H9 (cell line): ENCODE measurements around the gene PGS1. TPM values are rescaled to one million over a fixed set of nuclear protein-coding genes. Genes with fewer than 3 reads are reported as not detected.

Experiments
- DNase-seq: peaks from one replicate; pipeline ENCODE4 v3.0.0-alpha.2; 2017
- H2AFZ ChIP-seq: one replicate; pipeline ENCODE4 v1.6.1; 2013; ENCODE audit warnings: mild to moderate bottlenecking, low read length, control low read depth, moderate library complexity
- H2AK5ac ChIP-seq: 2 replicates; pipeline ENCODE4 v1.6.1; 2013; ENCODE audit warnings: low read length, control low read depth, mixed read lengths; ENCODE audit not compliant: insufficient read length
- H2BK120ac ChIP-seq: one replicate; pipeline ENCODE4 v1.6.1; 2013; ENCODE audit warnings: low read depth, mild to moderate bottlenecking, low read length, control low read depth, inconsistent platforms; ENCODE audit not compliant: poor library complexity, severe bottlenecking
- H2BK12ac ChIP-seq: 2 replicates; pipeline ENCODE4 v1.6.1; 2013; ENCODE audit warnings: low read length, control low read depth, mixed read lengths, low read depth; ENCODE audit not compliant: insufficient read length
- H2BK15ac ChIP-seq: 2 replicates; pipeline ENCODE4 v1.6.1; 2013; ENCODE audit warnings: low read depth, low read length, control low read depth
- H2BK20ac ChIP-seq: one replicate; pipeline ENCODE4 v1.6.1; 2013; ENCODE audit warnings: low read depth, mild to moderate bottlenecking, low read length, control low read depth, inconsistent platforms; ENCODE audit not compliant: poor library complexity, severe bottlenecking
- H2BK5ac ChIP-seq: 2 replicates; pipeline ENCODE4 v1.6.1; 2013; ENCODE audit warnings: low read length, control low read depth, mixed read lengths; ENCODE audit not compliant: insufficient read length
- H3K14ac ChIP-seq: 2 replicates; pipeline ENCODE4 v1.6.1; 2013; ENCODE audit warnings: low read length, control low read depth; ENCODE audit not compliant: insufficient read depth
- H3K18ac ChIP-seq: 2 replicates; pipeline ENCODE4 v1.6.1; 2013; ENCODE audit warnings: low read depth, mild to moderate bottlenecking, mixed read lengths, low read length, control low read depth; ENCODE audit not compliant: insufficient read length
- H3K23ac ChIP-seq: 2 replicates; pipeline ENCODE4 v1.6.1; 2013; ENCODE audit warnings: low read length, control low read depth, mixed read lengths, low read depth; ENCODE audit not compliant: insufficient read length
- H3K23me2 ChIP-seq: 2 replicates; pipeline ENCODE4 v1.6.1; 2013; ENCODE audit warnings: low read depth, mild to moderate bottlenecking, mixed read lengths, low read length, control low read depth; ENCODE audit not compliant: insufficient read length, poor library complexity, severe bottlenecking
- H3K27ac ChIP-seq: 2 replicates; pipeline ENCODE4 v1.5.1; 2013; ENCODE audit warnings: low read length, control low read depth, mixed read lengths, low read depth; ENCODE audit not compliant: insufficient read length
- H3K27me3 ChIP-seq: 2 replicates; pipeline ENCODE4 v1.6.1; 2013; ENCODE audit warnings: low read length, control low read depth, inconsistent platforms; ENCODE audit not compliant: insufficient read depth
- H3K4ac ChIP-seq: 2 replicates; pipeline ENCODE4 v1.6.1; 2013; ENCODE audit warnings: low read depth, mild to moderate bottlenecking, control low read depth, inconsistent platforms, low read length, moderate library complexity
- H3K4me1 ChIP-seq: 2 replicates; pipeline ENCODE4 v1.6.1; 2013; ENCODE audit warnings: low read length, control low read depth, inconsistent platforms; ENCODE audit not compliant: insufficient read depth
- H3K4me2 ChIP-seq: 2 replicates; pipeline ENCODE4 v1.6.1; 2013; ENCODE audit warnings: low read length, control low read depth, mixed read lengths; ENCODE audit not compliant: insufficient read length, insufficient read depth
- H3K56ac ChIP-seq: 2 replicates; pipeline ENCODE4 v1.6.1; 2013; ENCODE audit warnings: low read depth, mild to moderate bottlenecking, mixed read lengths, low read length, control low read depth; ENCODE audit not compliant: insufficient read length
- H3K79me1 ChIP-seq: 2 replicates; pipeline ENCODE4 v1.6.1; 2013; ENCODE audit warnings: low read depth, mild to moderate bottlenecking, moderate library complexity, low read length, control low read depth, inconsistent platforms; ENCODE audit not compliant: insufficient read depth, poor library complexity, severe bottlenecking
- H3K79me2 ChIP-seq: 2 replicates; pipeline ENCODE4 v1.6.1; 2013; ENCODE audit warnings: low read length, control low read depth, inconsistent platforms; ENCODE audit not compliant: insufficient read depth
- H3K9ac ChIP-seq: 2 replicates; pipeline ENCODE4 v1.6.1; 2013; ENCODE audit warnings: low read length, control low read depth, mixed read lengths; ENCODE audit not compliant: insufficient read length; ENCODE audit errors: extremely low read depth
- H3K9me3 ChIP-seq: one replicate; pipeline ENCODE4 v1.6.1; 2013; ENCODE audit warnings: low read depth, low read length, inconsistent platforms; ENCODE audit not compliant: control insufficient read depth
- H3T11ph ChIP-seq: one replicate; pipeline ENCODE4 v1.6.1; 2013; ENCODE audit warnings: mild to moderate bottlenecking, low read length, control low read depth, inconsistent platforms
- H4K20me1 ChIP-seq: one replicate; pipeline ENCODE4 v1.6.1; 2013; ENCODE audit not compliant: control insufficient read depth, insufficient read length, insufficient read depth
- H4K5ac ChIP-seq: 2 replicates; pipeline ENCODE4 v1.6.1; 2013; ENCODE audit warnings: low read depth, mild to moderate bottlenecking, mixed read lengths, low read length, control low read depth; ENCODE audit not compliant: insufficient read length
- H4K8ac ChIP-seq: replicated peaks from 2 replicates; pipeline ENCODE4 v1.6.1; 2013; ENCODE audit warnings: low read length, control low read depth, mixed read lengths, low read depth; ENCODE audit not compliant: insufficient read length
- H4K91ac ChIP-seq: 2 replicates; pipeline ENCODE4 v1.6.1; 2013; ENCODE audit warnings: low read depth, mild to moderate bottlenecking, moderate library complexity, mixed read lengths, low read length, control low read depth; ENCODE audit not compliant: insufficient read length
- H3K27ac Mint-ChIP-seq, 3 experiments: 2 replicates in 2 of 3; 3 replicates in 1 of 3; pipeline ENCODE4 v1.8.0; 2020 to 2021; ENCODE audit warnings: mixed read lengths in 3 of 3, mild to moderate bottlenecking in 1 of 3, moderate library complexity in 1 of 3
- H3K27me3 Mint-ChIP-seq: 2 replicates; pipeline ENCODE4 v1.8.0; 2021; ENCODE audit warnings: low read depth, mild to moderate bottlenecking, moderate library complexity, mixed read lengths
- H3K36me3 Mint-ChIP-seq, 3 experiments: 2 replicates in 2 of 3; 3 replicates in 1 of 3; pipeline ENCODE4 v1.8.0; 2020 to 2021; ENCODE audit warnings: low read depth in 3 of 3, mixed read lengths in 3 of 3; ENCODE audit not compliant: insufficient read depth in 1 of 3
- H3K4me1 Mint-ChIP-seq, 2 experiments: 2 replicates each; pipeline ENCODE4 v1.8.0; 2020; ENCODE audit warnings: mixed read lengths in 2 of 2
- H3K4me3 Mint-ChIP-seq, 2 experiments: 2 replicates in 1 of 2; 3 replicates in 1 of 2; pipeline ENCODE4 v1.8.0; 2020 to 2021; ENCODE audit warnings: mild to moderate bottlenecking in 2 of 2, mixed read lengths in 2 of 2, moderate library complexity in 1 of 2
- H3K9me3 Mint-ChIP-seq, 2 experiments: 2 replicates in 1 of 2; 3 replicates in 1 of 2; pipeline ENCODE4 v1.8.0; 2020; ENCODE audit warnings: mild to moderate bottlenecking in 2 of 2, mixed read lengths in 2 of 2, moderate library complexity in 1 of 2
- WGBS: extraction: QIAGEN DNeasy Blood & Tissue Kit; methylation state at CpG from one replicate; pipeline ENCODE4 v1.1.7; 2013; ENCODE audit warnings: missing lambda C conversion rate, low lambda C conversion rate, mixed read lengths; ENCODE audit not compliant: insufficient read length; ENCODE audit errors: extremely low coverage; 5-methylcytosine and 5-hydroxymethylcytosine counted together
- total RNA-seq: library from RNA; stranded (reverse); gene quantifications from 2 replicates; pipeline ENCODE4 v1.2.1, GENCODE V29; 2021
- TF ChIP-seq, protein P1 (sequence below): fragments of 200-600 bp; sonication (generic); conservative IDR thresholded peaks from 3 replicates; pipeline ENCODE4 v1.8.0; 2021; ENCODE audit warnings: antibody characterized with exemption, mild to moderate bottlenecking

The PGS1 gene
- total RNA-seq, 1 experiment from 2014 or later: 45.7 TPM

GRCh38 chr17:78458091-78458490, 79.6 kb downstream of the PGS1 start:
- Mint-ChIP-seq H3K36me3 (no peaks in the 10 kb centered on the region), H3K9me3 (no peaks in the 10 kb centered on the region; a peak in 1 of 5 replicates), H3K27ac (no peak overlapping the region; a peak in 1 of 7 replicates), H3K4me3 (no peak overlapping the region), H3K4me1 (peaks cover 0 to 3% of the 10 kb centered on the region in 2 experiments; a peak in 1 of 4 replicates), H3K27me3 (no peaks in the 10 kb centered on the region)
- H3K56ac ChIP-seq: no peak overlapping the region
- no peak overlapping the region for H3K4ac ChIP-seq
- TF ChIP-seq, protein P1, sequence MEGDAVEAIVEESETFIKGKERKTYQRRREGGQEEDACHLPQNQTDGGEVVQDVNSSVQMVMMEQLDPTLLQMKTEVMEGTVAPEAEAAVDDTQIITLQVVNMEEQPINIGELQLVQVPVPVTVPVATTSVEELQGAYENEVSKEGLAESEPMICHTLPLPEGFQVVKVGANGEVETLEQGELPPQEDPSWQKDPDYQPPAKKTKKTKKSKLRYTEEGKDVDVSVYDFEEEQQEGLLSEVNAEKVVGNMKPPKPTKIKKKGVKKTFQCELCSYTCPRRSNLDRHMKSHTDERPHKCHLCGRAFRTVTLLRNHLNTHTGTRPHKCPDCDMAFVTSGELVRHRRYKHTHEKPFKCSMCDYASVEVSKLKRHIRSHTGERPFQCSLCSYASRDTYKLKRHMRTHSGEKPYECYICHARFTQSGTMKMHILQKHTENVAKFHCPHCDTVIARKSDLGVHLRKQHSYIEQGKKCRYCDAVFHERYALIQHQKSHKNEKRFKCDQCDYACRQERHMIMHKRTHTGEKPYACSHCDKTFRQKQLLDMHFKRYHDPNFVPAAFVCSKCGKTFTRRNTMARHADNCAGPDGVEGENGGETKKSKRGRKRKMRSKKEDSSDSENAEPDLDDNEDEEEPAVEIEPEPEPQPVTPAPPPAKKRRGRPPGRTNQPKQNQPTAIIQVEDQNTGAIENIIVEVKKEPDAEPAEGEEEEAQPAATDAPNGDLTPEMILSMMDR: no peak
- no peak overlapping the region for H4K8ac ChIP-seq
- H2BK15ac ChIP-seq: no peak overlapping the region
- H3K23me2 ChIP-seq: no peaks in the 10 kb centered on the region
- no peak overlapping the region for H2BK120ac ChIP-seq
- H3K18ac ChIP-seq: no peak overlapping the region
- no peak overlapping the region for H3T11ph ChIP-seq
- H3K14ac ChIP-seq: no peak overlapping the region
- DNase-seq: no peak
- no peaks in the 10 kb centered on the region for H3K79me2 ChIP-seq
- H3K79me1 ChIP-seq: no peaks in the 10 kb centered on the region
- no peak overlapping the region for H2AFZ ChIP-seq
- no peak overlapping the region for H3K27ac ChIP-seq
- H2BK5ac ChIP-seq: no peak overlapping the region
- H3K9ac ChIP-seq: no peak overlapping the region
- H4K20me1 ChIP-seq: no peaks in the 10 kb centered on the region
- H2BK20ac ChIP-seq: no peak overlapping the region
- H3K4me1 ChIP-seq: no peaks in the 10 kb centered on the region; the same call in 1 of the 2 replicates
- H3K9me3 ChIP-seq: no peaks in the 10 kb centered on the region
- no peak overlapping the region for H3K23ac ChIP-seq
- no peaks in the 10 kb centered on the region for H3K27me3 ChIP-seq
- no peak overlapping the region for H2BK12ac ChIP-seq
- H4K5ac ChIP-seq: no peak overlapping the region
- no peak overlapping the region for H3K4me2 ChIP-seq
- H2AK5ac ChIP-seq: no peak overlapping the region
- no CpG with 5 or more reads among the region's 10 CpGs for WGBS
- H4K91ac ChIP-seq: no peak overlapping the region
